Neural cell (in vitro differentiated cells): Measurements from ENCODE around the gene FKRP. TPM values are rescaled to one million over a fixed set of nuclear protein-coding genes. Genes with fewer than 3 reads are reported as not detected.

Experiments
- H2AFZ ChIP-seq: fragments of 200-600, 300-800 bp; sonication (generic), shearing (Covaris generic); 2 replicates; pipeline ENCODE4 v1.6.0; 2014; ENCODE audit warnings: low read depth, mild to moderate bottlenecking, antibody characterized with exemption, low read length, moderate library complexity
- H3F3A ChIP-seq: fragments of 200-600 bp; shearing (Covaris generic); 2 replicates; pipeline ENCODE4 v1.6.1; 2016; ENCODE audit warnings: mild to moderate bottlenecking, moderate library complexity, mixed read lengths, antibody characterized with exemption, low read length; ENCODE audit not compliant: insufficient read depth, poor library complexity, severe bottlenecking
- H3K27ac ChIP-seq: fragments of 200-600, 300-800 bp; sonication (generic), shearing (Covaris generic); 2 replicates; pipeline ENCODE4 v1.5.1; 2014; ENCODE audit warnings: mild to moderate bottlenecking, low read length, moderate library complexity
- H3K27me3 ChIP-seq: fragments of 300-800, 200-600 bp; sonication (generic), shearing (Covaris generic); 2 replicates; pipeline ENCODE4 v1.6.0; 2014; ENCODE audit warnings: mild to moderate bottlenecking, low read depth, low read length, moderate library complexity; ENCODE audit not compliant: insufficient read depth
- H3K36me3 ChIP-seq: fragments of 300-800, 200-600 bp; sonication (generic), shearing (Covaris generic); 2 replicates; pipeline ENCODE4 v1.5.1; 2014; ENCODE audit warnings: mild to moderate bottlenecking, antibody characterized with exemption, low read length, moderate library complexity; ENCODE audit not compliant: insufficient read depth
- H3K4me2 ChIP-seq: fragments of 300-800, 200-600 bp; sonication (generic), shearing (Covaris generic); 2 replicates; pipeline ENCODE4 v1.6.0; 2014; ENCODE audit warnings: mild to moderate bottlenecking, low read length
- H3K4me3 ChIP-seq: fragments of 300-800, 200-600 bp; sonication (generic), shearing (Covaris generic); 2 replicates; pipeline ENCODE4 v1.5.1; 2014; ENCODE audit warnings: mild to moderate bottlenecking, low read length, moderate library complexity
- H3K79me2 ChIP-seq: fragments of 200-600 bp; shearing (Covaris generic); replicated peaks from 2 replicates; pipeline ENCODE4 v1.6.0; 2014; ENCODE audit warnings: mild to moderate bottlenecking, low read length, moderate library complexity; ENCODE audit not compliant: insufficient read depth
- H3K9ac ChIP-seq: fragments of 300-800, 200-600 bp; sonication (generic), shearing (Covaris generic); 2 replicates; pipeline ENCODE4 v1.6.1; 2016; ENCODE audit warnings: mild to moderate bottlenecking, low read length, mixed read lengths
- H3K9me2 ChIP-seq: fragments of 200-600 bp; shearing (Covaris generic); 2 replicates; pipeline ENCODE4 v1.6.1; 2016; ENCODE audit warnings: mild to moderate bottlenecking, low read length, mixed read lengths; ENCODE audit not compliant: insufficient read depth
- H3K9me3 ChIP-seq: fragments of 200-600, 300-800 bp; sonication (generic), shearing (Covaris generic); 2 replicates; pipeline ENCODE4 v1.6.1; 2016; ENCODE audit warnings: mild to moderate bottlenecking, mixed run types, low read length, moderate library complexity, mixed read lengths
- H4K20me1 ChIP-seq: fragments of 200-600 bp; shearing (Covaris generic); 2 replicates; pipeline ENCODE4 v1.6.1; 2016; ENCODE audit warnings: mild to moderate bottlenecking, mixed run types; ENCODE audit not compliant: insufficient read depth
- CTCF ChIP-seq: fragments of 450-650 bp; IDR thresholded peaks from 2 replicates; pipeline ENCODE4 v1.5.1; 2014; ENCODE audit warnings: antibody characterized with exemption, mild to moderate bottlenecking, moderate library complexity; ENCODE audit not compliant: poor library complexity, severe bottlenecking
- EP300 ChIP-seq: fragments of 450-650 bp; conservative IDR thresholded peaks from 2 replicates; pipeline ENCODE4 v1.6.1; 2014; ENCODE audit warnings: antibody characterized with exemption, mild to moderate bottlenecking, moderate library complexity; ENCODE audit not compliant: poor library complexity, severe bottlenecking
- EZH2 ChIP-seq: fragments of 200-600, 300-800 bp; shearing (Covaris generic), sonication (generic); IDR thresholded peaks from 2 replicates; pipeline ENCODE4 v1.6.1; 2014; ENCODE audit warnings: antibody characterized with exemption, low read length, borderline replicate concordance, mild to moderate bottlenecking; ENCODE audit not compliant: insufficient read depth, poor library complexity, severe bottlenecking
- MXI1 ChIP-seq: fragments of 450-650 bp; conservative IDR thresholded peaks from 2 replicates; pipeline ENCODE4 v1.6.1; 2014; ENCODE audit warnings: antibody characterized with exemption, mild to moderate bottlenecking; ENCODE audit not compliant: poor library complexity, severe bottlenecking
- POLR2AphosphoS5 ChIP-seq: IDR thresholded peaks from 2 replicates; pipeline ENCODE4 v1.6.1; 2012
- RAD21 ChIP-seq: fragments of 450-650 bp; conservative IDR thresholded peaks from 2 replicates; pipeline ENCODE4 v1.6.1; 2014; ENCODE audit warnings: antibody characterized with exemption, mild to moderate bottlenecking, moderate library complexity
- REST ChIP-seq: IDR thresholded peaks from 2 replicates; pipeline ENCODE4 v1.6.1; 2012; ENCODE audit warnings: borderline replicate concordance
- SMC3 ChIP-seq: fragments of 450-650 bp; conservative IDR thresholded peaks from 2 replicates; pipeline ENCODE4 v1.6.1; 2014; ENCODE audit warnings: antibody characterized with exemption, mild to moderate bottlenecking, moderate library complexity; ENCODE audit not compliant: poor library complexity
- TAF1 ChIP-seq: IDR thresholded peaks from 2 replicates; pipeline ENCODE4 v1.6.1; 2012; ENCODE audit warnings: low read depth
- polyA plus RNA-seq: library from polyadenylated mRNA; depleted of rRNA; stranded (reverse); fragments of >200 nt; gene quantifications from 2 replicates; pipeline ENCODE4 v1.2.3, GENCODE V29; 2014

Gene FKRP
- polyA plus RNA-seq, 1 donor from 2014 or later, result 27.8 TPM

GRCh38 chr19:46762245-46762890 is 16.5 kb downstream of the FKRP start:
- Histone ChIP-seq H2AFZ (no peak overlapping the region), H3K9me3 (no peaks in the 10 kb centered on the region), H4K20me1 (no peaks in the 10 kb centered on the region), H3K79me2 (no peaks in the 10 kb centered on the region), H3K4me3 (no peak overlapping the region), H3F3A (no peaks in the 10 kb centered on the region), H3K27me3 (no peaks in the 10 kb centered on the region), H3K36me3 (no peaks in the 10 kb centered on the region), H3K9ac (no peak overlapping the region), H3K4me2 (no peak overlapping the region), H3K9me2 (no peaks in the 10 kb centered on the region), H3K27ac (no peak overlapping the region)
- TF ChIP-seq POLR2AphosphoS5 (no peak), EP300 (no peak), CTCF (no peak), MXI1 (no peak), REST (no peak)

- Histone ChIP-seq H3K9ac (no peak overlapping the region), H2AFZ (no peak overlapping the region), H3K9me3 (no peaks in the 10 kb centered on the region), H3F3A (no peaks in the 10 kb centered on the region), H3K79me2 (no peaks in the 10 kb centered on the region), H3K27ac (no peak overlapping the region), H4K20me1 (no peaks in the 10 kb centered on the region), H3K27me3 (no peaks in the 10 kb centered on the region), H3K4me2 (no peak overlapping the region), H3K36me3 (no peaks in the 10 kb centered on the region), H3K9me2 (no peaks in the 10 kb centered on the region), H3K4me3 (no peak overlapping the region)
- no peak for TF ChIP-seq POLR2AphosphoS5
- no peak for TF ChIP-seq CTCF
- TF ChIP-seq SMC3, result no peak
- no peak for TF ChIP-seq EZH2
- no peak for TF ChIP-seq MXI1
- no peak for TF ChIP-seq EP300
- no peak for TF ChIP-seq TAF1
- TF ChIP-seq RAD21, result no peak
- TF ChIP-seq REST, result no peak
Measured at GRCh38 chr19:46764817-46765291, 19.0 kb downstream of the FKRP start.
